Measurements from ENCODE around the gene MYEOV.

DNA sequence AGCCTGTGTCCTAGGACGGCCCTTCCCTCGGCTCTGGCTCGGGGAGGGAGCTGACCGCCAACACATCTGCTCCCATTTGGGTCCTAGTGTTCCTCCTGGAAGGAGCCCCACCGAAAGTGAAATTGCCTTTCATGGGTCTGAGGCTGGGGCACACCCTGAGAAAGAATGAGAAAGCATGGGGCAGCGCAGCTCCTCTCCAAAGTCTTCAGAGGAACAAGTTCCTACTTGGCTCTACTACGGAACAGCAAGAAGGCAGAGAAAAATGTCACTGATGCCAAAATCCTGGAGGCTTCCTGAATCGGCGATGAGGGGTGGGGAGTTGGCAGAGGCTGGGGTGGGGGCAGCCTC, 41.5 kb upstream of the MYEOV start:
- TF ChIP-seq, protein P1, sequence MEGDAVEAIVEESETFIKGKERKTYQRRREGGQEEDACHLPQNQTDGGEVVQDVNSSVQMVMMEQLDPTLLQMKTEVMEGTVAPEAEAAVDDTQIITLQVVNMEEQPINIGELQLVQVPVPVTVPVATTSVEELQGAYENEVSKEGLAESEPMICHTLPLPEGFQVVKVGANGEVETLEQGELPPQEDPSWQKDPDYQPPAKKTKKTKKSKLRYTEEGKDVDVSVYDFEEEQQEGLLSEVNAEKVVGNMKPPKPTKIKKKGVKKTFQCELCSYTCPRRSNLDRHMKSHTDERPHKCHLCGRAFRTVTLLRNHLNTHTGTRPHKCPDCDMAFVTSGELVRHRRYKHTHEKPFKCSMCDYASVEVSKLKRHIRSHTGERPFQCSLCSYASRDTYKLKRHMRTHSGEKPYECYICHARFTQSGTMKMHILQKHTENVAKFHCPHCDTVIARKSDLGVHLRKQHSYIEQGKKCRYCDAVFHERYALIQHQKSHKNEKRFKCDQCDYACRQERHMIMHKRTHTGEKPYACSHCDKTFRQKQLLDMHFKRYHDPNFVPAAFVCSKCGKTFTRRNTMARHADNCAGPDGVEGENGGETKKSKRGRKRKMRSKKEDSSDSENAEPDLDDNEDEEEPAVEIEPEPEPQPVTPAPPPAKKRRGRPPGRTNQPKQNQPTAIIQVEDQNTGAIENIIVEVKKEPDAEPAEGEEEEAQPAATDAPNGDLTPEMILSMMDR (IDR thresholded peaks at IDR 0.05) = no peak
- TF ChIP-seq POLR2A (IDR thresholded peaks at IDR 0.05; ENCODE audit: low read depth) (no peak), POLR2AphosphoS5 (IDR thresholded peaks at IDR 0.05) (no peak)

Measured in esophagus muscularis mucosa (tissue), 3 donors.